Liver (tissue), 9 donors: ENCODE results near the gene ENG. TPM values are rescaled to one million over a fixed set of nuclear protein-coding genes. Genes with fewer than 3 reads are reported as not detected.

Experiments
- DNase-seq: peaks from one replicate; pipeline ENCODE4 v3.0.0-alpha.2; 2017; ENCODE audit warnings: low spot score
- H3K27ac ChIP-seq, 2 donors: one replicate each; pipeline ENCODE4 v1.7.0; 2013; ENCODE audit warnings: inconsistent platforms in 2 of 2, low read length in 2 of 2, control low read depth in 1 of 2, low read depth in 1 of 2, mild to moderate bottlenecking in 1 of 2
- H3K27me3 ChIP-seq, 4 donors: one replicate each; pipeline versions ENCODE4 v1.6.1 to v1.7.0; 2013; ENCODE audit warnings: low read length in 3 of 4, inconsistent platforms in 1 of 4, mild to moderate bottlenecking in 1 of 4, moderate library complexity in 1 of 4; ENCODE audit not compliant: control insufficient read depth in 4 of 4, insufficient read depth in 4 of 4
- H3K36me3 ChIP-seq, 4 donors: one replicate each; pipeline versions ENCODE4 v1.6.1 to v1.7.0; 2013; ENCODE audit warnings: low read length in 3 of 4, mild to moderate bottlenecking in 3 of 4, low read depth in 1 of 4, moderate library complexity in 1 of 4; ENCODE audit not compliant: control insufficient read depth in 4 of 4, insufficient read depth in 3 of 4
- H3K4me1 ChIP-seq, 4 donors: one replicate each; pipeline versions ENCODE4 v1.6.1 to v1.7.0; 2013; ENCODE audit warnings: low read length in 3 of 4, mild to moderate bottlenecking in 3 of 4, moderate library complexity in 1 of 4; ENCODE audit not compliant: control insufficient read depth in 4 of 4, insufficient read depth in 4 of 4
- H3K4me3 ChIP-seq, 3 donors: one replicate each; pipeline versions ENCODE4 v1.6.1 to v1.7.0; 2013; ENCODE audit warnings: low read length in 3 of 3, control low read depth in 1 of 3, low read depth in 1 of 3, mild to moderate bottlenecking in 1 of 3
- H3K9ac ChIP-seq, 2 donors: one replicate each; pipeline ENCODE4 v1.7.0; 2013; ENCODE audit warnings: low read length in 2 of 2, mild to moderate bottlenecking in 2 of 2, moderate library complexity in 2 of 2, control low read depth in 1 of 2, low read depth in 1 of 2
- H3K9me3 ChIP-seq, 4 donors: one replicate each; pipeline versions ENCODE4 v1.6.1 to v1.7.0; 2013; ENCODE audit warnings: low read length in 3 of 4; ENCODE audit not compliant: control insufficient read depth in 4 of 4
- CTCF ChIP-seq: fragments of 150-350 bp; IDR thresholded peaks from 2 replicates; pipeline ENCODE4 v1.5.1; 2017; ENCODE audit warnings: improper control_type of control experiment, low read depth, low read length; ENCODE audit not compliant: missing input control
- EGR1 ChIP-seq, 2 donors: IDR thresholded peaks; 2 replicates each; pipeline ENCODE4 v1.6.1; 2016 to 2018; ENCODE audit warnings: antibody characterized with exemption in 2 of 2, low read depth in 2 of 2
- FOXA1 ChIP-seq: IDR thresholded peaks from 2 replicates; pipeline ENCODE4 v1.6.1; 2016; ENCODE audit warnings: antibody characterized with exemption
- FOXA2 ChIP-seq: IDR thresholded peaks from 2 replicates; pipeline ENCODE4 v1.6.1; 2016; ENCODE audit warnings: antibody characterized with exemption
- GABPA ChIP-seq, 2 donors: IDR thresholded peaks in 1 of 2; conservative IDR thresholded peaks in 1 of 2; 2 replicates each; pipeline ENCODE4 v1.6.1; 2016; ENCODE audit warnings: antibody characterized with exemption in 2 of 2, mild to moderate bottlenecking in 1 of 2, moderate library complexity in 1 of 2
- HNF4A ChIP-seq, 2 donors: conservative IDR thresholded peaks; 2 replicates each; pipeline ENCODE4 v1.6.1; 2016; ENCODE audit warnings: antibody characterized with exemption in 2 of 2, mild to moderate bottlenecking in 2 of 2
- HNF4G ChIP-seq: IDR thresholded peaks from 2 replicates; pipeline ENCODE4 v1.6.1; 2016; ENCODE audit warnings: antibody characterized with exemption
- JUND ChIP-seq, 2 donors: IDR thresholded peaks; 2 replicates each; pipeline ENCODE4 v1.6.1; 2016; ENCODE audit warnings: antibody characterized with exemption in 2 of 2
- MAX ChIP-seq: IDR thresholded peaks from 2 replicates; pipeline ENCODE4 v1.6.1; 2016; ENCODE audit warnings: antibody characterized with exemption
- NR2F2 ChIP-seq: IDR thresholded peaks from 2 replicates; pipeline ENCODE4 v1.6.1; 2016; ENCODE audit warnings: antibody characterized with exemption
- RAD21 ChIP-seq, 2 donors: IDR thresholded peaks; 2 replicates each; pipeline ENCODE4 v1.6.1; 2016; ENCODE audit warnings: antibody characterized with exemption in 2 of 2, mild to moderate bottlenecking in 2 of 2
- REST ChIP-seq: IDR thresholded peaks from 2 replicates; pipeline ENCODE4 v1.6.1; 2016; ENCODE audit warnings: antibody characterized with exemption, mild to moderate bottlenecking
- RXRA ChIP-seq, 2 donors: IDR thresholded peaks; 2 replicates each; pipeline ENCODE4 v1.6.1; 2017 to 2018; ENCODE audit warnings: antibody characterized with exemption in 2 of 2, mild to moderate bottlenecking in 1 of 2
- SP1 ChIP-seq: IDR thresholded peaks from 2 replicates; pipeline ENCODE4 v1.6.1; 2018; ENCODE audit warnings: antibody characterized with exemption, mild to moderate bottlenecking
- TAF1 ChIP-seq: conservative IDR thresholded peaks from 2 replicates; pipeline ENCODE4 v1.6.1; 2016; ENCODE audit warnings: antibody characterized with exemption, mild to moderate bottlenecking
- ZBTB33 ChIP-seq: IDR thresholded peaks from 2 replicates; pipeline ENCODE4 v1.6.1; 2016; ENCODE audit warnings: antibody characterized with exemption
- WGBS: extraction: QIAGEN DNeasy Blood & Tissue Kit; methylation state at CpG from one replicate; pipeline ENCODE4 v1.1.7; 2013; 5-methylcytosine and 5-hydroxymethylcytosine counted together
- polyA plus RNA-seq, 2 donors: library from polyadenylated mRNA; stranded (reverse) in 1 of 2; unstranded in 1 of 2; fragments of 200-250 nt in 1 of 2; fragments of >200 nt in 1 of 2; fragmentation: Nextera tagmentation in 1 of 2; extraction: Ambion mirVana in 1 of 2; gene quantifications; one replicate each; pipeline versions ENCODE4 v1.2.1 to v1.2.3, GENCODE V29; 2013 to 2015
- total RNA-seq, 2 donors: library from RNA; depleted of rRNA; stranded (reverse); fragments of >200 nt; gene quantifications; one replicate each; pipeline ENCODE4 v1.2.3, GENCODE V29; 2014
- donor health status: healthy.
- donor health status: healthy.
- donor health status: healthy.
- donor health status: healthy.
- donor health status: healthy.

Gene ENG
- total and polyA plus RNA-seq, 4 donors = 12.8 to 91.3 (median 24.2) TPM

- Histone ChIP-seq H3K4me3 (no peak overlapping the region), H3K9ac (no peak overlapping the region), H3K27ac (no peak overlapping the region), H3K27me3 (no peaks in the 10 kb centered on the region), H3K36me3 (peaks cover 0 to 6% (median under 1%) of the 10 kb centered on the region in 4 donors), H3K4me1 (peaks cover 6 to 8% (median 7%) of the 10 kb centered on the region in 4 donors), H3K9me3 (no peaks in the 10 kb centered on the region)
- peak; percentile 97 for TF ChIP-seq CTCF
- TF ChIP-seq RAD21 (IDR thresholded peaks at IDR 0.05) = peak; percentile 96 to 97
- TF ChIP-seq REST = no peak
- no peak for TF ChIP-seq SP1
- TF ChIP-seq TAF1 = no peak
- peak; percentile 48 for TF ChIP-seq NR2F2
- no peak for TF ChIP-seq FOXA1
- DNase-seq = peak; percentile 94
- WGBS = 68% methylated on average over 18 of the region's 18 CpGs
Observed at GRCh38 chr9:127869310-127870152, 15.1 kb upstream of the ENG start.

GRCh38 chr9:127868278-127868902, 13.9 kb upstream of the ENG start:
- Histone ChIP-seq H3K9me3 (no peaks in the 10 kb centered on the region), H3K4me3 (no peak overlapping the region), H3K4me1 (peaks cover 0 to 3% (median 0%) of the 10 kb centered on the region in 4 donors), H3K36me3 (peaks cover 0 to 6% (median under 1%) of the 10 kb centered on the region in 4 donors), H3K9ac (no peak overlapping the region), H3K27me3 (no peaks in the 10 kb centered on the region), H3K27ac (peak overlapping the region in 1 of 2 donors; percentile 18)
- DNase-seq = no peak
- 95% methylated on average over 18 of the region's 18 CpGs for WGBS
- TF ChIP-seq HNF4A (conservative IDR thresholded peaks at IDR 0.05) (no peak), MAX (no peak), FOXA1 (no peak), FOXA2 (no peak), RAD21 (IDR thresholded peaks at IDR 0.05) (no peak), HNF4G (no peak), CTCF (no peak), RXRA (IDR thresholded peaks at IDR 0.05) (no peak), ZBTB33 (no peak), GABPA (IDR thresholded peaks at IDR 0.05 in 1 of 2, conservative IDR thresholded peaks at IDR 0.05 in 1 of 2) (no peak), JUND (IDR thresholded peaks at IDR 0.05) (no peak), TAF1 (no peak), NR2F2 (no peak), EGR1 (IDR thresholded peaks at IDR 0.05; ENCODE audit: low read depth in 2 of 2) (no peak), REST (no peak)
